SK-N-SH (cell line): ENCODE results near the gene ALDH1L1. TPM values are rescaled to one million over a fixed set of nuclear protein-coding genes. Genes with fewer than 3 reads are reported as not detected.

Source experiments
- CTCF ChIA-PET: fragments of 300-600, 350-600 bp; formaldehyde crosslinking; extraction: SDS; loops from one replicate; lab custom pipeline; 2021; lab: Yijun Ruan, JAX
- POLR2A ChIA-PET: fragments of 350-600 bp; sonication (Branson Sonifier 250); formaldehyde crosslinking; extraction: SDS; loops from one replicate; lab custom pipeline; 2020; ENCODE audit warnings: antibody characterized with exemption, inconsistent platforms; lab: Yijun Ruan, JAX
- DNase-seq: peaks from one replicate; pipeline ENCODE4 v3.0.0; 2012
- H2AFZ ChIP-seq: fragments of 200-600 bp; sonication (generic); 2 replicates; pipeline ENCODE4 v1.8.1; 2016; ENCODE audit warnings: antibody characterized with exemption, mild to moderate bottlenecking, low read depth
- H3F3A ChIP-seq: fragments of 200-600 bp; sonication (generic); replicated peaks from 2 replicates; pipeline ENCODE3; 2016; ENCODE audit warnings: antibody characterized with exemption, mild to moderate bottlenecking; ENCODE audit not compliant: insufficient read depth
- H3K27ac ChIP-seq, 2 experiments: fragments of 200-500 bp in 1 of 2; fragments of 200-600 bp in 1 of 2; sonication (Bioruptor generic) in 1 of 2; sonication (generic), shearing (Covaris generic) in 1 of 2; 2 replicates each; pipeline versions ENCODE4 v1.5.1 to v1.6.1; 2014 to 2016; ENCODE audit warnings: low read depth in 2 of 2, inconsistent platforms in 1 of 2, low read length in 1 of 2, mild to moderate bottlenecking in 1 of 2, mixed read lengths in 1 of 2
- H3K27me3 ChIP-seq: fragments of 200-600 bp; sonication (generic), shearing (Covaris generic); 2 replicates; pipeline ENCODE4 v1.6.1; 2016; ENCODE audit warnings: mixed run types; ENCODE audit not compliant: insufficient read depth
- H3K36me3 ChIP-seq, 2 experiments: fragments of 200-500 bp in 1 of 2; fragments of 200-600 bp in 1 of 2; sonication (Bioruptor generic) in 1 of 2; sonication (generic) in 1 of 2; replicated peaks in 1 of 2; 2 replicates each; pipeline versions ENCODE3 to v1.5.1; 2014 to 2016; ENCODE audit warnings: low read length in 1 of 2, mild to moderate bottlenecking in 1 of 2; ENCODE audit not compliant: insufficient read depth in 2 of 2, control insufficient read depth in 1 of 2
- H3K4me1 ChIP-seq, 2 experiments: fragments of 200-500 bp in 1 of 2; fragments of 200-600 bp in 1 of 2; sonication (Bioruptor generic) in 1 of 2; sonication (generic), shearing (Covaris generic) in 1 of 2; 2 replicates each; pipeline versions ENCODE4 v1.5.1 to v1.6.1; 2014 to 2016; ENCODE audit warnings: low read depth in 1 of 2, low read length in 1 of 2, mixed run types in 1 of 2; ENCODE audit not compliant: insufficient read depth in 2 of 2, control insufficient read depth in 1 of 2
- H3K4me2 ChIP-seq: fragments of 200-600 bp; sonication (generic), shearing (Covaris generic); 2 replicates; pipeline ENCODE4 v1.6.1; 2017; ENCODE audit warnings: mixed run types
- H3K4me3 ChIP-seq, 2 experiments: fragments of 200-500 bp in 1 of 2; fragments of 200-600 bp in 1 of 2; sonication (Bioruptor generic) in 1 of 2; sonication (generic), shearing (Covaris generic) in 1 of 2; 2 replicates each; pipeline versions ENCODE4 v1.5.1 to v1.8.1; 2014 to 2016; ENCODE audit warnings: low read depth in 2 of 2, inconsistent platforms in 1 of 2, low read length in 1 of 2, mild to moderate bottlenecking in 1 of 2, mixed read lengths in 1 of 2, moderate library complexity in 1 of 2
- H3K79me2 ChIP-seq: fragments of 200-600 bp; sonication (generic); 2 replicates; pipeline ENCODE4 v1.8.1; 2017; ENCODE audit warnings: mild to moderate bottlenecking; ENCODE audit not compliant: insufficient read depth
- H3K9ac ChIP-seq: fragments of 200-600 bp; sonication (generic); 2 replicates; pipeline ENCODE4 v1.6.1; 2017; ENCODE audit warnings: mixed run types
- H3K9me2 ChIP-seq: fragments of 200-600 bp; sonication (generic); 2 replicates; pipeline ENCODE4 v1.6.1; 2017; ENCODE audit warnings: mixed run types
- H3K9me3 ChIP-seq: fragments of 200-600 bp; sonication (generic); 2 replicates; pipeline ENCODE4 v1.6.1; 2017; ENCODE audit warnings: mixed run types, mild to moderate bottlenecking, moderate library complexity
- H4K20me1 ChIP-seq: fragments of 200-600 bp; sonication (generic); 2 replicates; pipeline ENCODE4 v1.6.1; 2017; ENCODE audit warnings: mild to moderate bottlenecking, mixed run types; ENCODE audit not compliant: insufficient read depth
- CHD2 ChIP-seq: fragments of 150-350 bp; IDR thresholded peaks from 2 replicates; pipeline ENCODE4 v1.6.1; 2018; ENCODE audit warnings: low read length; ENCODE audit not compliant: partially characterized antibody
- ELF1 ChIP-seq: IDR thresholded peaks from 2 replicates; pipeline ENCODE4 v1.4.0; 2012
- EP300 ChIP-seq, 2 experiments: IDR thresholded peaks; 2 replicates each; pipeline versions ENCODE4 v1.4.0 to v1.6.1; 2012; ENCODE audit warnings: borderline replicate concordance in 1 of 2, low read depth in 1 of 2, low read length in 1 of 2
- EZH2phosphoT487 ChIP-seq: fragments of 200-600 bp; sonication (generic); IDR thresholded peaks from 2 replicates; pipeline ENCODE4 v1.6.1; 2017; ENCODE audit warnings: low read depth, mixed run types, mild to moderate bottlenecking, antibody characterized with exemption, moderate library complexity, borderline replicate concordance
- FOXJ3 ChIP-seq: sonication (generic); formaldehyde crosslinking; IDR thresholded peaks from 2 replicates; pipeline ENCODE4 v1.5.1; 2020; ENCODE audit warnings: mild to moderate bottlenecking, missing genetic modification reagents
- GABPA ChIP-seq: IDR thresholded peaks from 2 replicates; pipeline ENCODE4 v1.4.0; 2012; ENCODE audit warnings: low read depth, mild to moderate bottlenecking
- MAX ChIP-seq: IDR thresholded peaks from 2 replicates; pipeline ENCODE4 v1.4.0; 2012; ENCODE audit warnings: low read depth
- MXI1 ChIP-seq: IDR thresholded peaks from 2 replicates; pipeline ENCODE4 v1.6.1; 2012; ENCODE audit warnings: mild to moderate bottlenecking, low read depth, low read length, improper control_type of control experiment
- NFIC ChIP-seq: IDR thresholded peaks from 2 replicates; pipeline ENCODE4 v1.4.0; 2012; ENCODE audit warnings: borderline replicate concordance
- NRF1 ChIP-seq: IDR thresholded peaks from 2 replicates; pipeline ENCODE4 v1.6.1; 2012; ENCODE audit warnings: low read depth, mild to moderate bottlenecking, low read length
- POLR2AphosphoS5 ChIP-seq: IDR thresholded peaks from 2 replicates; pipeline ENCODE4 v1.6.1; 2012; ENCODE audit warnings: low read depth, low read length
- RCOR1 ChIP-seq: fragments of 150-350 bp; IDR thresholded peaks from 2 replicates; pipeline ENCODE4 v1.6.1; 2017; ENCODE audit warnings: antibody characterized with exemption, low read length
- RFX5 ChIP-seq: IDR thresholded peaks from 2 replicates; pipeline ENCODE4 v1.6.1; 2012; ENCODE audit warnings: mild to moderate bottlenecking, improper control_type of control experiment, low read length
- TAF1 ChIP-seq: IDR thresholded peaks from 2 replicates; pipeline ENCODE4 v1.6.1; 2012; ENCODE audit warnings: low read depth, mild to moderate bottlenecking, low read length, moderate library complexity, borderline replicate concordance
- TCF12 ChIP-seq: IDR thresholded peaks from 2 replicates; pipeline ENCODE4 v1.4.0; 2012
- WGBS: methylation state at CpG from one replicate; pipeline ENCODE4 v1.1.6; 2017; ENCODE audit warnings: low lambda C conversion rate; 5-methylcytosine and 5-hydroxymethylcytosine counted together
- polyA plus RNA-seq, 3 experiments: library from polyadenylated mRNA; depleted of rRNA; stranded (reverse); fragments of >200 nt; gene quantifications; 2 replicates each; pipeline ENCODE4 v1.2.3, GENCODE V29; 2012
- TF ChIP-seq, protein P1 (sequence below): IDR thresholded peaks from 2 replicates; pipeline ENCODE4; 2012
- TF ChIP-seq, protein P2 (sequence below): fragments of 150-350 bp; IDR thresholded peaks from 2 replicates; pipeline ENCODE4 v1.6.1; 2017; ENCODE audit warnings: antibody characterized with exemption, low read length, low read depth, borderline replicate concordance
- TF ChIP-seq, protein P3 (sequence below): fragments of 150-350 bp; IDR thresholded peaks from 2 replicates; pipeline ENCODE4 v1.6.1; 2016; ENCODE audit warnings: mild to moderate bottlenecking, low read depth, low read length

Gene ALDH1L1
- polyA plus RNA-seq, 1 of the 3 experiments (the other 2 are of a cell fraction) = not detected

- Histone ChIP-seq H3K27me3 (no peaks in the 10 kb centered on the region), H3F3A (peaks cover 2% of the 10 kb centered on the region), H4K20me1 (no peaks in the 10 kb centered on the region), H3K4me1 (peaks cover 2 to 4% of the 10 kb centered on the region in 2 experiments; a peak in 2 of 4 replicates), H3K9me3 (peaks cover 18% of the 10 kb centered on the region; the same call in 1 of the 2 replicates), H3K36me3 (no peaks in the 10 kb centered on the region), H3K9me2 (no peaks in the 10 kb centered on the region), H3K27ac (no peak overlapping the region), H3K4me2 (no peak overlapping the region), H3K79me2 (no peaks in the 10 kb centered on the region), H3K4me3 (no peak overlapping the region), H2AFZ (no peak overlapping the region), H3K9ac (no peak overlapping the region)
- ChIA-PET CTCF (interaction anchor here (0.9 to 8.6 kb wide), 17 partner anchors 10 to 226 kb away, joined by 3 to 122 read pairs (median 8); partner anchors contain the start of gene ALDH1L1), POLR2A (no interaction called here)
- WGBS = 40% methylated on average over 4 of the region's 4 CpGs
- TF ChIP-seq, protein P1, sequence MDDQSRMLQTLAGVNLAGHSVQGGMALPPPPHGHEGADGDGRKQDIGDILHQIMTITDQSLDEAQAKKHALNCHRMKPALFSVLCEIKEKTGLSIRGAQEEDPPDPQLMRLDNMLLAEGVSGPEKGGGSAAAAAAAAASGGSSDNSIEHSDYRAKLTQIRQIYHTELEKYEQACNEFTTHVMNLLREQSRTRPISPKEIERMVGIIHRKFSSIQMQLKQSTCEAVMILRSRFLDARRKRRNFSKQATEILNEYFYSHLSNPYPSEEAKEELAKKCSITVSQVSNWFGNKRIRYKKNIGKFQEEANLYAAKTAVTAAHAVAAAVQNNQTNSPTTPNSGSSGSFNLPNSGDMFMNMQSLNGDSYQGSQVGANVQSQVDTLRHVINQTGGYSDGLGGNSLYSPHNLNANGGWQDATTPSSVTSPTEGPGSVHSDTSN = no peak
- no peak for TF ChIP-seq RCOR1
- no peak for TF ChIP-seq EZH2phosphoT487
- no peak for TF ChIP-seq EP300 (IDR thresholded peaks at IDR 0.05; ENCODE audit: borderline replicate concordance in 1 of 2, low read depth in 1 of 2, low read length in 1 of 2)
- no peak for TF ChIP-seq NRF1
- TF ChIP-seq POLR2AphosphoS5 = no peak
- TF ChIP-seq TAF1 = no peak
- TF ChIP-seq, protein P2, sequence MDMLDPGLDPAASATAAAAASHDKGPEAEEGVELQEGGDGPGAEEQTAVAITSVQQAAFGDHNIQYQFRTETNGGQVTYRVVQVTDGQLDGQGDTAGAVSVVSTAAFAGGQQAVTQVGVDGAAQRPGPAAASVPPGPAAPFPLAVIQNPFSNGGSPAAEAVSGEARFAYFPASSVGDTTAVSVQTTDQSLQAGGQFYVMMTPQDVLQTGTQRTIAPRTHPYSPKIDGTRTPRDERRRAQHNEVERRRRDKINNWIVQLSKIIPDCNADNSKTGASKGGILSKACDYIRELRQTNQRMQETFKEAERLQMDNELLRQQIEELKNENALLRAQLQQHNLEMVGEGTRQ = no peak
- no peak for TF ChIP-seq FOXJ3 (CRISPR knock-in tag)
- no peak for TF ChIP-seq CHD2
- TF ChIP-seq ELF1 = no peak
- no peak for TF ChIP-seq RFX5
- no peak for TF ChIP-seq NFIC
- TF ChIP-seq, protein P3, sequence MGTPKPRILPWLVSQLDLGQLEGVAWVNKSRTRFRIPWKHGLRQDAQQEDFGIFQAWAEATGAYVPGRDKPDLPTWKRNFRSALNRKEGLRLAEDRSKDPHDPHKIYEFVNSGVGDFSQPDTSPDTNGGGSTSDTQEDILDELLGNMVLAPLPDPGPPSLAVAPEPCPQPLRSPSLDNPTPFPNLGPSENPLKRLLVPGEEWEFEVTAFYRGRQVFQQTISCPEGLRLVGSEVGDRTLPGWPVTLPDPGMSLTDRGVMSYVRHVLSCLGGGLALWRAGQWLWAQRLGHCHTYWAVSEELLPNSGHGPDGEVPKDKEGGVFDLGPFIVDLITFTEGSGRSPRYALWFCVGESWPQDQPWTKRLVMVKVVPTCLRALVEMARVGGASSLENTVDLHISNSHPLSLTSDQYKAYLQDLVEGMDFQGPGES = no peak
- TF ChIP-seq GABPA = no peak
- no peak for TF ChIP-seq MXI1
- TF ChIP-seq MAX = no peak
- TF ChIP-seq TCF12 = no peak
- DNase-seq = no peak
These were observed 17.0 kb upstream of the ALDH1L1 start for GRCh38 chr3:126197343-126197742.
